Stimulated activated CD4-positive, alpha-beta T cell treated with anti-CD3 and anti-CD28 coated beads, Interleukin-2, amount 100 ng/mL, for 4 hours (primary cell): ENCODE data around the gene GLI2.

Source experiments
- DNase-seq: peaks from one replicate; pipeline ENCODE4 v3.0.0-alpha.2; 2020; ENCODE audit warnings: low read depth

The GLI2 gene

GRCh38 chr2:120735746-120736170, at the start of gene GLI2:
Gene GLI2, plus strand, starts transcription at chr2:120735868. Its CDS starts 61,453 bp downstream, at chr2:120797321.
- DNase-seq = no peak

- no peak for DNase-seq
Observed at GRCh38 chr2:120685974-120686297, 49.7 kb upstream of the GLI2 start.

- no peak for DNase-seq
Observed at GRCh38 chr2:120686511-120687168, 49.0 kb upstream of the GLI2 start.

- no peak for DNase-seq
Observed at GRCh38 chr2:120687210-120687609, 48.5 kb upstream of the GLI2 start.

- no peak for DNase-seq
Observed at GRCh38 chr2:120690521-120690920, 45.1 kb upstream of the GLI2 start.

GRCh38 chr2:120691410-120691809, 44.3 kb upstream of the GLI2 start:
- DNase-seq = no peak

- no peak for DNase-seq
Observed at GRCh38 chr2:120692691-120693090, 43.0 kb upstream of the GLI2 start.

- no peak for DNase-seq
Observed at GRCh38 chr2:120693121-120693520, 42.5 kb upstream of the GLI2 start.

- DNase-seq = no peak
Observed at GRCh38 chr2:120694034-120694433, 41.6 kb upstream of the GLI2 start.

- DNase-seq = no peak
Observed at GRCh38 chr2:120697471-120697870, 38.2 kb upstream of the GLI2 start.

- DNase-seq = no peak
Observed at GRCh38 chr2:120699292-120699691, 36.4 kb upstream of the GLI2 start.

- DNase-seq = no peak
Observed at GRCh38 chr2:120700659-120701058, 35.0 kb upstream of the GLI2 start.

GRCh38 chr2:120701096-120701495, 34.6 kb upstream of the GLI2 start:
- no peak for DNase-seq

GRCh38 chr2:120701499-120701898, 34.2 kb upstream of the GLI2 start:
- DNase-seq = no peak

GRCh38 chr2:120702061-120702460, 33.6 kb upstream of the GLI2 start:
- DNase-seq = no peak

- no peak for DNase-seq
Observed at GRCh38 chr2:120702801-120703200, 32.9 kb upstream of the GLI2 start.

- no peak for DNase-seq
Observed at GRCh38 chr2:120703330-120703994, 32.2 kb upstream of the GLI2 start.

- DNase-seq = no peak
Observed at GRCh38 chr2:120704696-120705095, 31.0 kb upstream of the GLI2 start.

- DNase-seq = no peak
Observed at GRCh38 chr2:120707816-120708215, 27.9 kb upstream of the GLI2 start.

- no peak for DNase-seq
Observed at GRCh38 chr2:120708944-120709607, 26.6 kb upstream of the GLI2 start.

GRCh38 chr2:120709608-120710041, 26.0 kb upstream of the GLI2 start:
- no peak for DNase-seq

- DNase-seq = no peak
Observed at GRCh38 chr2:120710256-120710655, 25.4 kb upstream of the GLI2 start.

- no peak for DNase-seq
Observed at GRCh38 chr2:120711694-120712093, 24.0 kb upstream of the GLI2 start.
